ENCODE measurements around the gene MAGEL2.

MAGEL2 gene

DNA sequence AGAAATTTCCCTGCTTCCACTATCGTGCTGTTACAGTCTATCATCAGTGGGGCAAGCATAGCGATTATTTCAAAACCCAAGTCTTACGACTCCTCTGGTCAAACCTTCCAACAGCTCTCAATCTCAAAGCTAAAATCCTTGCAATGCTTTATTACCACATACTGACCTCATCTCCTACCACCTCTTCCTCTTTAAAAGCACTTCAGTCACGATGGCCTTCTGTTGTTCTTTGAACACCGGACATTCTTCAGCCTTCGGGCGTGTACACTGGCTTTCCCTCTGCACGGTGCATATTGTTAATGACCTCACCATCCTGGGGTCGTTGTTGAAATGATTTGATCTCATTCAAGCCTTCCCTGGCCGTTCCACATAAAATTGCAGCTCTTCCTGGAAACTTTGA is 31.1 kb downstream of the MAGEL2 start:
- ATAC-seq, result no peak
- TF ChIP-seq ZNF70 (CRISPR knock-in tag; IDR thresholded peaks at IDR 0.05) (no peak), ARNTL (CRISPR knock-in tag; IDR thresholded peaks at IDR 0.05; ENCODE audit: borderline replicate concordance, low read depth) (no peak), TCF4 (CRISPR knock-in tag; IDR thresholded peaks at IDR 0.05; ENCODE audit: borderline replicate concordance) (no peak), ZFP30 (CRISPR knock-in tag; IDR thresholded peaks at IDR 0.05) (no peak), ZC3H10 (CRISPR knock-in tag; IDR thresholded peaks at IDR 0.05) (no peak), GLIS3 (CRISPR knock-in tag; IDR thresholded peaks at IDR 0.05) (no peak), BACH2 (CRISPR knock-in tag; IDR thresholded peaks at IDR 0.05; ENCODE audit: borderline replicate concordance) (no peak), SNAI2 (CRISPR knock-in tag; IDR thresholded peaks at IDR 0.05) (no peak), ZNF565 (CRISPR knock-in tag; conservative IDR thresholded peaks at IDR 0.05; ENCODE audit: low read depth) (no peak), ZNF8 (CRISPR knock-in tag; IDR thresholded peaks at IDR 0.05) (no peak), CSDC2 (CRISPR knock-in tag; IDR thresholded peaks at IDR 0.05) (no peak), TOX (CRISPR knock-in tag; IDR thresholded peaks at IDR 0.05; ENCODE audit: borderline replicate concordance) (no peak), PPARA (CRISPR knock-in tag; IDR thresholded peaks at IDR 0.05; ENCODE audit: borderline replicate concordance) (no peak)
- TF ChIP-seq, protein P1, sequence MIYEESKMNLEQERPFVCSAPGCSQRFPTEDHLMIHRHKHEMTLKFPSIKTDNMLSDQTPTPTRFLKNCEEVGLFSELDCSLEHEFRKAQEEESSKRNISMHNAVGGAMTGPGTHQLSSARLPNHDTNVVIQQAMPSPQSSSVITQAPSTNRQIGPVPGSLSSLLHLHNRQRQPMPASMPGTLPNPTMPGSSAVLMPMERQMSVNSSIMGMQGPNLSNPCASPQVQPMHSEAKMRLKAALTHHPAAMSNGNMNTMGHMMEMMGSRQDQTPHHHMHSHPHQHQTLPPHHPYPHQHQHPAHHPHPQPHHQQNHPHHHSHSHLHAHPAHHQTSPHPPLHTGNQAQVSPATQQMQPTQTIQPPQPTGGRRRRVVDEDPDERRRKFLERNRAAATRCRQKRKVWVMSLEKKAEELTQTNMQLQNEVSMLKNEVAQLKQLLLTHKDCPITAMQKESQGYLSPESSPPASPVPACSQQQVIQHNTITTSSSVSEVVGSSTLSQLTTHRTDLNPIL (CRISPR knock-in tag; IDR thresholded peaks at IDR 0.05; ENCODE audit: low read depth), result no peak
- TF ChIP-seq, protein P2, sequence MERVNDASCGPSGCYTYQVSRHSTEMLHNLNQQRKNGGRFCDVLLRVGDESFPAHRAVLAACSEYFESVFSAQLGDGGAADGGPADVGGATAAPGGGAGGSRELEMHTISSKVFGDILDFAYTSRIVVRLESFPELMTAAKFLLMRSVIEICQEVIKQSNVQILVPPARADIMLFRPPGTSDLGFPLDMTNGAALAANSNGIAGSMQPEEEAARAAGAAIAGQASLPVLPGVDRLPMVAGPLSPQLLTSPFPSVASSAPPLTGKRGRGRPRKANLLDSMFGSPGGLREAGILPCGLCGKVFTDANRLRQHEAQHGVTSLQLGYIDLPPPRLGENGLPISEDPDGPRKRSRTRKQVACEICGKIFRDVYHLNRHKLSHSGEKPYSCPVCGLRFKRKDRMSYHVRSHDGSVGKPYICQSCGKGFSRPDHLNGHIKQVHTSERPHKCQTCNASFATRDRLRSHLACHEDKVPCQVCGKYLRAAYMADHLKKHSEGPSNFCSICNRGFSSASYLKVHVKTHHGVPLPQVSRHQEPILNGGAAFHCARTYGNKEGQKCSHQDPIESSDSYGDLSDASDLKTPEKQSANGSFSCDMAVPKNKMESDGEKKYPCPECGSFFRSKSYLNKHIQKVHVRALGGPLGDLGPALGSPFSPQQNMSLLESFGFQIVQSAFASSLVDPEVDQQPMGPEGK (CRISPR knock-in tag; IDR thresholded peaks at IDR 0.05; ENCODE audit: borderline replicate concordance), result no peak
- TF ChIP-seq, protein P3, sequence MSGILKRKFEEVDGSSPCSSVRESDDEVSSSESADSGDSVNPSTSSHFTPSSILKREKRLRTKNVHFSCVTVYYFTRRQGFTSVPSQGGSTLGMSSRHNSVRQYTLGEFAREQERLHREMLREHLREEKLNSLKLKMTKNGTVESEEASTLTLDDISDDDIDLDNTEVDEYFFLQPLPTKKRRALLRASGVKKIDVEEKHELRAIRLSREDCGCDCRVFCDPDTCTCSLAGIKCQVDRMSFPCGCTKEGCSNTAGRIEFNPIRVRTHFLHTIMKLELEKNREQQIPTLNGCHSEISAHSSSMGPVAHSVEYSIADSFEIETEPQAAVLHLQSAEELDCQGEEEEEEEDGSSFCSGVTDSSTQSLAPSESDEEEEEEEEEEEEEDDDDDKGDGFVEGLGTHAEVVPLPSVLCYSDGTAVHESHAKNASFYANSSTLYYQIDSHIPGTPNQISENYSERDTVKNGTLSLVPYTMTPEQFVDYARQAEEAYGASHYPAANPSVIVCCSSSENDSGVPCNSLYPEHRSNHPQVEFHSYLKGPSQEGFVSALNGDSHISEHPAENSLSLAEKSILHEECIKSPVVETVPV (CRISPR knock-in tag; IDR thresholded peaks at IDR 0.05), result no peak

DNA sequence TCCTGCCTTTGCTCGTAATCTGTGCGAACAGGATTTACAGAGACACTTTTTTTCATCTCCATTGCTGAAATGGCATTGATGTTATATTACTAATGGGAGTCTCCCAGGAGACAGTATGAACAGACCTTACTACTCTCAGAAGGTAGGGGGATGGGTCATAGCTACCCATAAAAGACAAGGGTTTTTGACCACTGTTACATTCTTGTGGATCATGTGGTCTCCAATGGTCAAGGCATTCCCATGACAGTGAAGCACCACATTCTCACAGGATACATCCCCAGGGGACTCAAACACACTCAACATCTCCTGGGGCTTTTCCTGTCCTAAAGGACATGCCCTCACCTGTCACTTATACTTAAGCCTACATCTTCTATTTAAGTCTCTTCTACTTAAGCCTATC is 41.4 kb downstream of the MAGEL2 start:
- ATAC-seq, result no peak
- TF ChIP-seq RARB (CRISPR knock-in tag; IDR thresholded peaks at IDR 0.05) (no peak), ESRRG (CRISPR knock-in tag; IDR thresholded peaks at IDR 0.05) (no peak), ZFP3 (CRISPR knock-in tag; IDR thresholded peaks at IDR 0.05) (no peak), ZNF565 (CRISPR knock-in tag; conservative IDR thresholded peaks at IDR 0.05; ENCODE audit: low read depth) (no peak), ISL1 (CRISPR knock-in tag; IDR thresholded peaks at IDR 0.05) (no peak), CSDC2 (CRISPR knock-in tag; IDR thresholded peaks at IDR 0.05) (no peak), TCF4 (CRISPR knock-in tag; IDR thresholded peaks at IDR 0.05; ENCODE audit: borderline replicate concordance) (no peak), PPARA (CRISPR knock-in tag; IDR thresholded peaks at IDR 0.05; ENCODE audit: borderline replicate concordance) (no peak), ARNTL (CRISPR knock-in tag; IDR thresholded peaks at IDR 0.05; ENCODE audit: borderline replicate concordance, low read depth) (no peak), BACH2 (CRISPR knock-in tag; IDR thresholded peaks at IDR 0.05; ENCODE audit: borderline replicate concordance) (no peak), ZFP30 (CRISPR knock-in tag; IDR thresholded peaks at IDR 0.05) (no peak), OSR1 (CRISPR knock-in tag; IDR thresholded peaks at IDR 0.05) (no peak), ZNF70 (CRISPR knock-in tag; IDR thresholded peaks at IDR 0.05) (no peak)
- TF ChIP-seq, protein P4, sequence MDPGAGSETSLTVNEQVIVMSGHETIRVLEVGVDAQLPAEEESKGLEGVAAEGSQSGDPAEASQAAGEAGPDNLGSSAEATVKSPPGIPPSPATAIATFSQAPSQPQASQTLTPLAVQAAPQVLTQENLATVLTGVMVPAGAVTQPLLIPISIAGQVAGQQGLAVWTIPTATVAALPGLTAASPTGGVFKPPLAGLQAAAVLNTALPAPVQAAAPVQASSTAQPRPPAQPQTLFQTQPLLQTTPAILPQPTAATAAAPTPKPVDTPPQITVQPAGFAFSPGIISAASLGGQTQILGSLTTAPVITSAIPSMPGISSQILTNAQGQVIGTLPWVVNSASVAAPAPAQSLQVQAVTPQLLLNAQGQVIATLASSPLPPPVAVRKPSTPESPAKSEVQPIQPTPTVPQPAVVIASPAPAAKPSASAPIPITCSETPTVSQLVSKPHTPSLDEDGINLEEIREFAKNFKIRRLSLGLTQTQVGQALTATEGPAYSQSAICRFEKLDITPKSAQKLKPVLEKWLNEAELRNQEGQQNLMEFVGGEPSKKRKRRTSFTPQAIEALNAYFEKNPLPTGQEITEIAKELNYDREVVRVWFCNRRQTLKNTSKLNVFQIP (CRISPR knock-in tag; IDR thresholded peaks at IDR 0.05; ENCODE audit: borderline replicate concordance, low read depth), result no peak
- TF ChIP-seq, protein P5, sequence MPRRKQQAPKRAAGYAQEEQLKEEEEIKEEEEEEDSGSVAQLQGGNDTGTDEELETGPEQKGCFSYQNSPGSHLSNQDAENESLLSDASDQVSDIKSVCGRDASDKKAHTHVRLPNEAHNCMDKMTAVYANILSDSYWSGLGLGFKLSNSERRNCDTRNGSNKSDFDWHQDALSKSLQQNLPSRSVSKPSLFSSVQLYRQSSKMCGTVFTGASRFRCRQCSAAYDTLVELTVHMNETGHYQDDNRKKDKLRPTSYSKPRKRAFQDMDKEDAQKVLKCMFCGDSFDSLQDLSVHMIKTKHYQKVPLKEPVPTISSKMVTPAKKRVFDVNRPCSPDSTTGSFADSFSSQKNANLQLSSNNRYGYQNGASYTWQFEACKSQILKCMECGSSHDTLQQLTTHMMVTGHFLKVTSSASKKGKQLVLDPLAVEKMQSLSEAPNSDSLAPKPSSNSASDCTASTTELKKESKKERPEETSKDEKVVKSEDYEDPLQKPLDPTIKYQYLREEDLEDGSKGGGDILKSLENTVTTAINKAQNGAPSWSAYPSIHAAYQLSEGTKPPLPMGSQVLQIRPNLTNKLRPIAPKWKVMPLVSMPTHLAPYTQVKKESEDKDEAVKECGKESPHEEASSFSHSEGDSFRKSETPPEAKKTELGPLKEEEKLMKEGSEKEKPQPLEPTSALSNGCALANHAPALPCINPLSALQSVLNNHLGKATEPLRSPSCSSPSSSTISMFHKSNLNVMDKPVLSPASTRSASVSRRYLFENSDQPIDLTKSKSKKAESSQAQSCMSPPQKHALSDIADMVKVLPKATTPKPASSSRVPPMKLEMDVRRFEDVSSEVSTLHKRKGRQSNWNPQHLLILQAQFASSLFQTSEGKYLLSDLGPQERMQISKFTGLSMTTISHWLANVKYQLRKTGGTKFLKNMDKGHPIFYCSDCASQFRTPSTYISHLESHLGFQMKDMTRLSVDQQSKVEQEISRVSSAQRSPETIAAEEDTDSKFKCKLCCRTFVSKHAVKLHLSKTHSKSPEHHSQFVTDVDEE (CRISPR knock-in tag; IDR thresholded peaks at IDR 0.05), result no peak
- TF ChIP-seq, protein P1 (CRISPR knock-in tag; IDR thresholded peaks at IDR 0.05; ENCODE audit: low read depth), result no peak

Measured in SK-N-SH treated with all-trans-retinoic acid at 6 μM for 48 hours (cell line).